ENCODE results near the gene DUS2. TPM values are rescaled to one million over a fixed set of nuclear protein-coding genes. Genes with fewer than 3 reads are reported as not detected.
"Not testable (repeated sequence)": the region's sequence is repeated elsewhere in the genome, so short reads cannot be mapped to it uniquely, and the experiment has no call there.

The DUS2 gene
- total RNA-seq, 1 experiment from 2014 or later, result 12.1 TPM

GRCh38 chr16:68105611-68106010 is 82.5 kb downstream of the DUS2 start:
- Histone ChIP-seq H3K27me3 (ENCODE audit: control insufficient read depth, insufficient read depth, low read length) (no peaks in the 10 kb centered on the region), H3K9me3 (ENCODE audit: control insufficient read depth, insufficient read depth, low read depth, low read length) (no peaks in the 10 kb centered on the region; the same call in 1 of the 2 replicates), H3K4me1 (ENCODE audit: control insufficient read depth, insufficient read depth, low read length) (no peaks in the 10 kb centered on the region), H3K36me3 (ENCODE audit: control insufficient read depth, insufficient read depth, low read length) (no peaks in the 10 kb centered on the region), H3K27ac (ENCODE audit: low read length) (no peak overlapping the region), H3K4me3 (ENCODE audit: low read depth in 2 of 2, low read length in 2 of 2) (no peak overlapping the region)
- in situ Hi-C loops (cut with HindIII; ENCODE audit: low pct_unique_long_range_greater_than_20kb, low sequenced_read_pairs), result no loop called here
- POLR2A ChIA-PET, result no interaction called here
- ATAC-seq, result no peak
- intact Hi-C loops (cut with micrococcal nuclease; ENCODE audit: unreplicated experiment), result no loop called here
- CTCF ChIA-PET, result no interaction called here
- DNase-seq (ENCODE audit: low read depth, low spot score), result no peak
- TF ChIP-seq SIN3A (IDR thresholded peaks at IDR 0.05; ENCODE audit: borderline replicate concordance, insufficient read depth, low read depth, low read length) (no peak), TCF7L2 (IDR thresholded peaks at IDR 0.05; ENCODE audit: low read depth, low read length) (no peak), CTCF (IDR thresholded peaks at IDR 0.05) (no peak), POLR2AphosphoS5 (IDR thresholded peaks at IDR 0.05; ENCODE audit: low read depth, low read length) (no peak), REST (IDR thresholded peaks at IDR 0.05; ENCODE audit: insufficient read depth in 1 of 2, low read depth in 2 of 2, low read length in 1 of 2) (no peak)
- BruUV-seq (replicated peaks), result no TSS peak

- intact Hi-C loops (cut with micrococcal nuclease; ENCODE audit: unreplicated experiment); H3K27me3 ChIP-seq (ENCODE audit: control insufficient read depth, insufficient read depth, low read length); POLR2A ChIA-PET; H3K4me3 ChIP-seq (ENCODE audit: low read depth in 2 of 2, low read length in 2 of 2); H3K9me3 ChIP-seq (ENCODE audit: control insufficient read depth, insufficient read depth, low read depth, low read length); H3K36me3 ChIP-seq (ENCODE audit: control insufficient read depth, insufficient read depth, low read length); CTCF ChIA-PET; BruUV-seq (replicated peaks); ATAC-seq; H3K4me1 ChIP-seq (ENCODE audit: control insufficient read depth, insufficient read depth, low read length); DNase-seq (ENCODE audit: low read depth, low spot score); in situ Hi-C loops (cut with HindIII; ENCODE audit: low pct_unique_long_range_greater_than_20kb, low sequenced_read_pairs); H3K27ac ChIP-seq (ENCODE audit: low read length): not testable (repeated sequence)
Observed at GRCh38 chr16:68107230-68107928, 84.3 kb downstream of the DUS2 start.

- not testable (repeated sequence) for H3K36me3 ChIP-seq (ENCODE audit: control insufficient read depth, insufficient read depth, low read length)
Observed at GRCh38 chr16:68109156-68109555, 86.1 kb downstream of the DUS2 start.

GRCh38 chr16:68110611-68111010 is 87.5 kb downstream of the DUS2 start:
- in situ Hi-C loops (cut with HindIII; ENCODE audit: low pct_unique_long_range_greater_than_20kb, low sequenced_read_pairs); ATAC-seq: not testable (repeated sequence)

More at GRCh38 chr16:68109156-68109555, 86.1 kb downstream of the DUS2 start:
- POLR2A ChIA-PET; ATAC-seq; H3K4me3 ChIP-seq (ENCODE audit: low read depth in 2 of 2, low read length in 2 of 2); intact Hi-C loops (cut with micrococcal nuclease; ENCODE audit: unreplicated experiment); H3K27me3 ChIP-seq (ENCODE audit: control insufficient read depth, insufficient read depth, low read length); H3K9me3 ChIP-seq (ENCODE audit: control insufficient read depth, insufficient read depth, low read depth, low read length); H3K4me1 ChIP-seq (ENCODE audit: control insufficient read depth, insufficient read depth, low read length); DNase-seq (ENCODE audit: low read depth, low spot score); CTCF ChIA-PET; in situ Hi-C loops (cut with HindIII; ENCODE audit: low pct_unique_long_range_greater_than_20kb, low sequenced_read_pairs); BruUV-seq (replicated peaks); H3K27ac ChIP-seq (ENCODE audit: low read length): not testable (repeated sequence)

More at GRCh38 chr16:68110611-68111010, 87.5 kb downstream of the DUS2 start:
- H3K4me3 ChIP-seq (ENCODE audit: low read depth in 2 of 2, low read length in 2 of 2); POLR2A ChIA-PET; H3K27me3 ChIP-seq (ENCODE audit: control insufficient read depth, insufficient read depth, low read length); H3K4me1 ChIP-seq (ENCODE audit: control insufficient read depth, insufficient read depth, low read length); DNase-seq (ENCODE audit: low read depth, low spot score); H3K9me3 ChIP-seq (ENCODE audit: control insufficient read depth, insufficient read depth, low read depth, low read length); intact Hi-C loops (cut with micrococcal nuclease; ENCODE audit: unreplicated experiment); CTCF ChIA-PET; BruUV-seq (replicated peaks); H3K27ac ChIP-seq (ENCODE audit: low read length); H3K36me3 ChIP-seq (ENCODE audit: control insufficient read depth, insufficient read depth, low read length): not testable (repeated sequence)

All from Panc1 (cell line).